ENCODE results near the gene SH3RF3.

SH3RF3 gene

DNA sequence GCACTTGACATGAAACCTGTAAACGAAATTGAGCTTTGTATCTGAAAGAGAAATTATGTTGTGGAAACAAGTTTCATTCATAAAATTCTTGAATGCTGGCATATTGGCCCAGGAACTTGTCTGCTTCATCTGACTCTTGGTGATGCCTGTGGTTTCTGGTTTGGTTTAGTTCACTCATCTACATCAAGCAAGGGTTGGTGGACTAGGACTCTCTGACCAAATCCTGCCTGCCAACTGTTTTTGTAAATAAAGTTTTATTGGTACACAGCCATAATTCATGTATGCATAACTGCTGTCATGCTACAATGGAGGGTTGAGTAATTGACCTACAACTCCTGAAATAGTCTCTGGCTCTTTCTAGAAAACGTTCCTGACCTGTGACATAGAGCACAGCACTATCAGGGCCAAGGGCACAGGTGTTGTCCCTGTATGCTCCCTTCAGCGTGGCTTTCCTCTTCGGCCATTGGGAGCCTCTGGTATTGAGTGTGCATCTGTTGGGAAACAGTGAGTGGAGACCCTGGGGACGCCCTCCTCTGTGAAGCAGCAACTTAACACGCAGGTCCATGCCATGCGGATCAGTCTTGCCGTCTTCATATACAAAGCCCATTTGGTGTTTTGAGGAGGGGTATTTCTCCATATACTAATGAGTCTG lies 226.3 kb downstream of the SH3RF3 start:
- DNase-seq, result no peak

DNA sequence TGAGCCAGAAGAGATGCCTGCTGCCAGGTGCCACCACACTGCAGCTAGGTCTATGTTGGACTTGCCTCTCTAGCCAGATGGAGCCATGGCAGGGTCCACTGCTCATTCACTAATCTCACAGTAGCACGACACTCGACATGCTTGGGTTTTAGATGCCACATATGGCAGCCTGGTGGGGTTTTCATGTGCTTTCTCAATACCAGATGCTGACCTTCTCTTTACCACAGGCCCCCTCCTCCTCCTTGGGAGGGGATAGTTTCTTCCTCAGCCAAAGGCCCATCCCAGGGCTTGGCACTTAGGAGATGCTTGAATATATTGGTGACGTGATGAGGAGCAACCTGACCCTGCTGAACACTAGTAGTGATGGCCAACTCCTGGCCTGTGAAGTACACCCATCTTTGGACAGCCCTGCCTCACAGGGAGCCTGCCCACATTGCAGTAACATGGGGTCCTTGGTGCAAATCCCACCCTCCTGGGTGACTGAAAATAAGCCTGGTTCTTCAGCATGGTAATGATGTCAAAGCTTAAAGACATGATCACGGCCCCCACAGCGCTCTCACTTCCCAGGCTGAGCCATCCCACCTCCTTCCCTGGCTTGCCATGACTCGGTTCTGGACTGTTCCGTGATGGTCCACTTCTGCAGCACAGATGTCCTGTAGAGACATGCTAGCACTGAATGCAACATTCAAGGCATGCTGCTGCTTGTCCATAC lies 227.5 kb downstream of the SH3RF3 start:
- no peak for DNase-seq

DNA sequence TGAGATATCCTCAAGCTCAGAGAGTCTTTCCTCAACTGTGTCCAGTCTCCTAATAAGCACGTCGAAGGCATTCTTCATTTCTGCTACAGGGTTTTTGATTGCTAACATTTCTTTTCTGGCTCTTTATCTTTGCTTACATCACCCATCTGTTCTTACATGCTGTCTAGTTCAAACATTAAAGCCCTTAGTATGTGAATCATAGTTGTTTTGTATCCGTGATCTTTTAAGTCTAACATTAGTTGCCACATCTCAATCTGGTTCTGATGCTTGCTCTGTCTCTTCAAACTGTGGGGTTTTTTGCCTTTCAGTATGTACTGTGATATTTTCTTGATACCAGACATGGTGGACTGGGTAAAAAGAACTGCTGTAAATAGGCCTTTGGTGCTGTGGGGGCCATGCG lies 235.2 kb downstream of the SH3RF3 start:
- no peak for DNase-seq

DNA sequence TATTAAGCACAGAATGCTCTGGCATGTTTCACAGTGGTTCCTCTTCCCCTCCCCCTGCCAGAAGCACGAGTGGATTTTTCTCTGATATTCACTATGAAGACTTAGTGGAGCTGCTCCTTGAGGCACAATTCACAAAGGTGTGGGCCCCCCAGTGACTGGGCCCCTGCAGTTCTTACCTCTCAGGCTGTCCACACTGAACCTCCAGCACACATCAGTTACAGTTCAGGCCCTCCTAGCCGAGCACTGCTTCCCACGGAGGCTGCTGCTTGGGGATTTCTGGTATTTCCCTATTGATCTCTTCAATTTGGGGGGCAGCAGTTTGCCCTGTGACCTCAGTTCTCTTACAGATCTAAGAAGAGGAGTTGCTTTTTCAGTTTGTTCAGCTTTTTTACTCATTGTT lies 236.1 kb downstream of the SH3RF3 start:
- DNase-seq, result no peak

DNA sequence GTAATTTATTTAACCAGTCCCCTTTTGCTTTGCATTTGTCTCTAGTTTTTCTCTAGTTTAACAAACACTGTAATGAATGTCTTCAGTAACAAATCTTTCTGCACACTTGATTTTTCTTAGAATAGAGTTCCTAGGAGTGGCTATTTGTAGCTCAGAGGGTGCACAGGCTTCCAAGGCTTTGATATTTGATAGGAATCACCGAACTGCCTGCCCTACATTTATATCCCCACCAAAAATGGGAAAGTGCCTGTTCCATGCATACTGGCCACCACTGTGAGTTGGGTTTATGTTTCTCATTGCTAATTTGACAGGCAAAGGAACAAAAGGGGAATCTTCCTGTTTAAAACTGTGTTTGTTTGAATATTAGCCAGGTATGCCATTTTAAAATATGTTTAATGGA lies 238.7 kb downstream of the SH3RF3 start:
- DNase-seq, result no peak

DNA sequence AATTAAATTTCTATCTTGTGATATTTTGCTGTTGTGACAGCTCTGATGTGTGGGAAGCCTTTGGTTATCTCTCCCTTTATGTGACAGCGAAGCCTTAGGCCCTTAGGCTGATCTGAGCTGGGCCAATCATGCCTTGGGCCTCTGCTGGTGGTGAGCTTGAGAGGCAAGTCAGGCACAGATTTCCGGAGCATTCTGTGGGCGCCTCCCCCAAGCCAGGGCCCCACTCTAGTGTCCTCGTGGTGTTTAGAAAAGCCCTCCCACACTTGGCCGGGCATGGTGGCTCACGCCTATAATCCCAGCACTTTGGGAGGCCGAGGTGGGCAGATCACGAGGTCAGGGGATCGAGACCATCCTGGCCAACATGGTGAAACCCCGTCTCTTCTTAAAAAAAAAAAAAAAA lies 239.8 kb downstream of the SH3RF3 start:
- DNase-seq, result no peak

DNA sequence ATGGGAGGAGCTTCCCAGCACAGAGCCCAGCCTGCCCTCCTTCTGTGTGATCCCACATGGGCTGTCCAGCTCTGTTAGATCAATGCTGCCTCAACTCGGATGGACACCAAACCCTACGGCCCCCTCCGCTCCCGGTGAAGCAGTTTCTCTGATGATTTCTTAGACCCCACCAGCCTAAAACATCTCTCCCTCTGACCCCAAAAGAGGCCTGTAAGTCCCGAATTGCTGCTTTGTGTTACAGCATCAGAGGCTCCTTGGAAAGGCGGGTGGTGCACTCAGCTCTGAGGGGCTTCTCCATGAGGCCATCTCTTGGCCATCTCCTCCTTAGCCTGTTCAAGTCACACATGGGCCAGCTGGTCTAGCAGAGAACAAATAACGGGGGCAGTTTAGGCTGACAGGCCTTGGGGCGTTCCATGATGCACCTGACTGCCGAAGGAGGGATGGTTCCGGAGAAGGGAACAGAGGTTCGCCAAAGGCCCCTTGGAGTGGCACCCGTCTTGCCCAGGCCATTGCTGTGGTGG lies 240.7 kb downstream of the SH3RF3 start:
- DNase-seq, result no peak

GRCh38 chr2:109370399-109371035 lies 241.5 kb downstream of the SH3RF3 start:
- no peak for DNase-seq

GRCh38 chr2:109371481-109372170 lies 242.6 kb downstream of the SH3RF3 start:
- DNase-seq, result no peak

DNA sequence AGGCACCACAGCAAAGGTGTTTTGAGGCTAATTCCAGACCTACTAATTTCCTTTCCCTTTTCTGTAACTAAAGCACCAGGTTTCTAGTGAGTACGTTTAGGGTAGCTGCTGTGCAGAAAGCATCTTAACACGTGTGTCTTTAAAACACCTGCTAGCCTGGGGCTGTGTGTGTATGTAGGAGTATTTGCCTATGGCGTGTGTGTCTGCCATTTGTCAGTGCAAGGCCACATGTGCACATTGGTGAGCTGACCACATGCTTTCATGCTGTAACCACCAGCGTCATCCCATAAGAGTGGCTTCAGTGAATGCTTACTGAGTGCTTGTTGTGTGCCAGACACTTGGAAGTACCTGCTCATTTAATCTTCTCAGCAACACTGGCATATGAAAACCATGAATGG lies 243.2 kb downstream of the SH3RF3 start:
- DNase-seq, result no peak

GRCh38 chr2:109372614-109373013 lies 243.6 kb downstream of the SH3RF3 start:
- no peak for DNase-seq

DNA sequence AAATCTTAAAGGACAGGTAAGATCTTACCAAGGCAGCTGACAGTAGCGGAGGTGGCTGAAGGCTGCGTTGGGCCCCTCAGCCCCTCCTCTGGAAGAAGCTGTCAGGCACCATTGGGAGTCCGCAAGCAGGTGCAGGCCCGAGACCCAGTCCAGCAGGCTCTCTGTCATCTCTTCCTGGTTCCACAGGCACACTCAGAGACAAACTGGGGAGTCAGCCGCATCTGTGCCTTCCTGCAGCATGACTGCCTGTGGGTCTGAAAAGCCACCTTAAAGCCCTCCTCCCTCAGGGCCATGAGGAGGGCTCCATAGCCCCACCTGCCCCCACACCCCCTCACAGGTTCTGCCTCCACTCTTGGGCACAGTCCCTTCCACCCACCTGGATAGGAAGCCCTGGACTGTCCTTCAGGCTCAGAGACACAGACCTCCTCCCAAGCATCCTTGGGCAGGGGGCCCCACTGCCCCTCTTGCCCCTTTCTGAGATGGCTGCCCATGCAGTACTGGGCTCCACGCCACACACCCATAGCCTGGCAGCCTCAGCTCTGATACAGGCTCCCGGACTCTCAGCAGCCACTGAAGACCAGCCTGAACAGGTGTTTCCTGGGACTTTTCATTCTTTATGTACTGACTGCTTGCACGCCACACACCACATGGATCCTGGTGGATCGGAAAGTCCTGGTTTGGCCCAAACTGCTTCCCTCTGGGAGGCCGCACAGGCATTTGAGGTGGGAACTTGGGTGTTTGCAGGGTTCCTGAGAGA lies 245.0 kb downstream of the SH3RF3 start:
- no peak for DNase-seq

- DNase-seq, result no peak
Measured at GRCh38 chr2:109374548-109375130, 245.6 kb downstream of the SH3RF3 start.

DNA sequence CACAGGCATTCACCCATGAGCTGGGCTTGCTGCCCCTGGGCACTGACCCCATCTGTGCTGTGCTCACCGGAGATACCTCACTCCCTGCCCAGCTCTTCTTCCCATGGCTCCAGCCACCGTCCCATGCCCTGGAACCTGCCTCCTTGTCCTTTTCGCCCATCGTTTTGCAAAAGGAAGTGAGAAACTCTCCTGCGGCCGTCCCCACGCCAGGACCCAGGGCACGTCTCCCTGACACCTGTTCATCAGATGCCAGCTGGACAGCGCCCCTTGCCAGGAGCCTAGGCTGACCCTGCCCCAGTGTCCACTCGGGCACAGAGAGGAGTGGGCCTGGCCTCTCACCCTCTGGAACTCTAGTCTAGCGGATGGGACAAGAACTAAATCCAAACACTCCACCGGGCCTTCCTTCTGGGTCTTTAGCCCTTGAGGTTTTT lies 246.1 kb downstream of the SH3RF3 start:
- no peak for DNase-seq

DNA sequence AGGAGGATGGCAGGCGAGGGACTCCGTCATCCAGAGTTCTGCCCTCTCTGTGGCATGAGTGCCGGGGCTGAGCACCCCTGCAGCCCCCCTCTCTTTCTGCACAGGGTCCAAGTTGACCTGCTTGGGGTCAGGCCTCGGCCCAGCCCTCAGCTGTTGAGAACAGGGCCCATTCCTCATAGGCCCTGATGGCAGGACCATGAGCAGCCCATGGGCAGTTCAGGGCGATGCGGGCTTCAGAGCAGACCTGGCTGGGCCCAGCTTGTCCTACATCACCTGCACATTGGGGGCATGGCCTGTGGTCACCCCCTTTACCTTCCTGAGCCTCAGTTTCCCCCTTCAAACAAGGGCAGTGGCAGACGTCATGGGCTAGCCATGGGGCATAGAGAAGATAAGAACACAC lies 246.7 kb downstream of the SH3RF3 start:
- no peak for DNase-seq

GRCh38 chr2:109376115-109376514 lies 247.1 kb downstream of the SH3RF3 start:
- no peak for DNase-seq

GRCh38 chr2:109376796-109377495 lies 247.9 kb downstream of the SH3RF3 start:
- DNase-seq, result no peak

DNA sequence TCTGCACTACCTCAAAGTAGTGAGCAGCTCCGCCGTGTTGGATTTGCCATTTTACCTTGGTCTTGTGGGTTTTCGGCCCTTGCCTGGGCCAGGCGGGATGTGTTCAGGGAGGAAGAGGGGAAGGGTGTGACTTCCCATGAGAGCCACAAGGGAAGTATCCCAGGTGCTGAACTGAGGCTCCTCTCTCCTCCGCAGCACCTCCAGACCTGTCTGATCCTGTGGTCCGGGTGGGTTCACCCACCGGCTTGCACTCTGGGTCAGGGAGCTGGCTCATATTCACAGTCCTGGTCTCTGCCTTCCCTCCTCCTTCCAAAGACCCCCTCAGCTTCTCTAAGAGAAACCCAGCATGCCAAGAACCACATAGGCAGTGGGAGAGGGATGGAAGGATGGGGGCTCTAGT lies 249.0 kb downstream of the SH3RF3 start:
- no peak for DNase-seq

DNA sequence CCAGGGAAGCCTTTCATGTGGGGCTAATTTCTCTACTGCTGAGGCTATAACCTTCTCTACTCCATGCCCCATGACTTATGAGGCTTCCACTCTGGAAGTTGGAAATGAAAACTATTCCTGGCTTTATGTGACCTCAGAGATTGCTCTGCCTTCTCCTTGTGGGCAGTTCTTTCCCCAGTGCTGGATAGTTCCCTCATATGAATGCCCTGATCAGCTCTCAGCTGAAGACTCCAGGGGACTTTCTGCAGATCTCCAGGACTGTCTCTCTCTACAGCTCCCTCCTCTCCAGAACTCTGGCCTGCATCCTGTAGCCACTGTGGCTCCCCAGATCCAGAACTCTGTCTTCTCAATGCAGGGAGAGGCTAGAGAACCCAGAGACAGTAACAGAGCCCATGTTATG lies 249.7 kb downstream of the SH3RF3 start:
- DNase-seq, result no peak

- DNase-seq, result no peak
Measured at GRCh38 chr2:109379507-109379906, 250.5 kb downstream of the SH3RF3 start.

- DNase-seq, result no peak
Measured at GRCh38 chr2:109380502-109381326, 251.7 kb downstream of the SH3RF3 start.

All from activated CD4-positive, alpha-beta T cell treated with anti-CD3 and anti-CD28 coated beads, Interleukin-10, Interleukin-2, amounts not matched to agents 100 ng/mL and 50 ng/mL, durations not matched to agents 16 hours and 8 hours (primary cell).